Rectal smooth muscle tissue (tissue), 1 donor: Measurements from ENCODE around the gene HES1.

Source experiments
- H3K27ac ChIP-seq: one replicate; pipeline ENCODE4 v1.7.0; 2013; ENCODE audit warnings: low read depth, low read length, inconsistent platforms
- H3K27me3 ChIP-seq: one replicate; pipeline ENCODE4 v1.7.0; 2013; ENCODE audit warnings: low read length; ENCODE audit not compliant: control insufficient read depth, insufficient read depth
- H3K36me3 ChIP-seq: one replicate; pipeline ENCODE4 v1.7.0; 2013; ENCODE audit warnings: low read length; ENCODE audit not compliant: control insufficient read depth, insufficient read depth
- H3K4me1 ChIP-seq: one replicate; pipeline ENCODE4 v1.7.0; 2013; ENCODE audit warnings: low read length; ENCODE audit not compliant: control insufficient read depth, insufficient read depth
- H3K4me3 ChIP-seq: one replicate; pipeline ENCODE4 v1.7.0; 2013; ENCODE audit warnings: low read length
- H3K9ac ChIP-seq: one replicate; pipeline ENCODE4 v1.7.0; 2013; ENCODE audit warnings: low read length

HES1 gene

DNA sequence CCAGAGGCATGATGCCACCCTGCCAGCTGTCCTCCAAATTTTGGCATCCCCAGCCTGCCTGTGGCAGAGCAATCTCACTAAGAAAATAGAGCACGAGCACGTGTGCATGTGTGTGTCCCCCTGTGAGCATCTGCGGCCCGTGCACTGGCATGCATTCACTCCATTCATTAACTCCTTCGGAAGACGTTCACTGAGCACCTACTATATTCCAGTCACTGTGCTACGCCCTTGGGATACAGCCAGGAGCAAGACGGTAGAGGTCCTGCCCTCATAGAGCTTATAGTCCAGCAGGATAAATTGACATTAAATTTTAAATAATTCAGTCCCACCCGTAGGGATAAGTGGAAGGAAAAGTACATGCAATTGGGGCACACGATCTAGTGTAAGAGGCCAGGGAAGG, 40.0 kb upstream of the HES1 start:
- Histone ChIP-seq H3K9ac (no peak overlapping the region), H3K4me3 (no peak overlapping the region)

DNA sequence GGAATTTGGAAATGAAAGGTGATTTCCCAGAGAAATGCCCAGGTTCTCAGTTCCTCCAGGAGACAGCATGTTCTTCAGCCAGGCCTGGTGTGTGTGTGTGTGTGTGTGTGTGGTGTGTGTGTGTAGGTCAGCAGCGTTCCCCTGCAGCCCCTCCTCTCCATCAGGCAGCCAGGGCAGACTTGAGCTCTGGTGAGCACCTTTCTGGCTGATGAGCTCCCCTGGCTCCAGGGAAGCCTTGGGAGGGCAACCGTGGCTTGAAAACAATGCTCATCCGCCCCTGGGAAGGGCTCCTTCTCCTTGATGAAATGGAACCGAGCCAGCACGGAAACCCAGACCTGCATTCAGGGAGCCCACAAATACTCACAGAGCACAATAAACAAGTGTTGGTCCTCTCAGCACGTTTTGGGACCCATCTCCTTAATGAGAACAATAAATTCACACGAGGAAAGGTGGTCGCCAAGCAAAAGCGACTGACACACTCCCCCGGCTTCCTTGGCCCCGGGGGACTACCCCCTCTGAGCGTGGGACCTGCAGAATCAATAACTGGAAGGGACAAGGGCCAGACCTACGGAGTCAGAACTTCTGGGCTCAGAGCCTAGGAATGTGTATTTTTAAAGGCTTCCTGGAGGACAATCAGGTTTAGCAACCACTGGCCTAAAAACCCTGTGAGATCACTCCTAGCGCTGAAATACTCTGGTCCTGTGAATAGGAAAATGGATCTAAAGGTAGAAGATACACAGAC, 38.6 kb upstream of the HES1 start:
- H3K9ac ChIP-seq: no peak overlapping the region
- no peak overlapping the region for H3K27ac ChIP-seq

More for the DNA sequence above, 40.0 kb upstream of the HES1 start:
- Histone ChIP-seq H3K4me1 (no peaks in the 10 kb centered on the region), H3K27me3 (peaks cover 3% of the 10 kb centered on the region), H3K36me3 (no peaks in the 10 kb centered on the region), H3K27ac (no peak overlapping the region)

GRCh38 chr3:194098081-194098842, 37.7 kb upstream of the HES1 start:
- H3K4me1 ChIP-seq: no peaks in the 10 kb centered on the region
- H3K4me3 ChIP-seq: no peak overlapping the region
- H3K27me3 ChIP-seq: peaks cover 4% of the 10 kb centered on the region
- no peak overlapping the region for H3K27ac ChIP-seq
- no peaks in the 10 kb centered on the region for H3K36me3 ChIP-seq
- H3K9ac ChIP-seq: no peak overlapping the region

More for the DNA sequence above, 38.6 kb upstream of the HES1 start:
- no peak overlapping the region for H3K4me3 ChIP-seq
- peaks cover 3% of the 10 kb centered on the region for H3K27me3 ChIP-seq
- no peaks in the 10 kb centered on the region for H3K4me1 ChIP-seq
- H3K36me3 ChIP-seq: no peaks in the 10 kb centered on the region

- peaks cover 4% of the 10 kb centered on the region for H3K27me3 ChIP-seq
- no peaks in the 10 kb centered on the region for H3K4me1 ChIP-seq
Measured at GRCh38 chr3:194098843-194099183, 37.1 kb upstream of the HES1 start.

GRCh38 chr3:194099215-194099614, 36.7 kb upstream of the HES1 start:
- peaks cover 4% of the 10 kb centered on the region for H3K27me3 ChIP-seq
- H3K9ac ChIP-seq: no peak overlapping the region
- no peaks in the 10 kb centered on the region for H3K36me3 ChIP-seq
- no peak overlapping the region for H3K27ac ChIP-seq
- no peak overlapping the region for H3K4me3 ChIP-seq
- no peaks in the 10 kb centered on the region for H3K4me1 ChIP-seq

More at GRCh38 chr3:194098843-194099183, 37.1 kb upstream of the HES1 start:
- H3K4me3 ChIP-seq: no peak overlapping the region
- H3K36me3 ChIP-seq: no peaks in the 10 kb centered on the region
- no peak overlapping the region for H3K27ac ChIP-seq
- H3K9ac ChIP-seq: no peak overlapping the region

DNA sequence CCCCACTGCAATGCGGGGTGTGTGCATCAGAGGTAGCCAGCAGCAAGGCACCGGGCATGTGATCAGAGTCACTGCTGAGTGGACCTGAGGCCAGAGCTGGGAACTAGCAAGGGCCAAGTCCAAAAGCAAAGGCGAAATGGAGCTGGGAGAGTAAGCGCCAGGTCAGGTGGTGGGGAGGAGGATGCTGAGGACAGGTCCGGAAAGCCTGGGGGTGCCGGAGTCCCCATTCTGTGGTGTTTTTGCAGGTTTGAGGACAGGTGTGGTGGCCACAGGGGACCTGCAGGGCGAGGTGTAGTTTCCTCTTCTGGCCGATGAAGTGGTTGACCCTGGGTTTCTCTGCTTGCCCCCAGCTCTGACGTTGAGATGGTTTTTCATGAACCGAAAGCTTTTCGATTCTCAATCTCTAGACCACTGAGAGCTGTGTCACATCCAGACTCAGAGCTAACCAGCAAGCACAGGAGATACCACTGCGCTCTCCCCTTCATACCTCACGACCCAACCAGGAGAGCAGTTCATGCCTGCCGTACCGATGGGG, 35.0 kb upstream of the HES1 start:
- H3K9ac ChIP-seq: no peak overlapping the region
- H3K4me1 ChIP-seq: no peaks in the 10 kb centered on the region
- H3K27me3 ChIP-seq: peaks cover 4% of the 10 kb centered on the region
- no peaks in the 10 kb centered on the region for H3K36me3 ChIP-seq
- H3K4me3 ChIP-seq: no peak overlapping the region
- H3K27ac ChIP-seq: no peak overlapping the region

- Histone ChIP-seq H3K4me3 (no peak overlapping the region), H3K27me3 (peaks cover 4% of the 10 kb centered on the region), H3K27ac (no peak overlapping the region), H3K9ac (no peak overlapping the region), H3K36me3 (no peaks in the 10 kb centered on the region), H3K4me1 (no peaks in the 10 kb centered on the region)
Measured at GRCh38 chr3:194101592-194102432, 34.1 kb upstream of the HES1 start.

- Histone ChIP-seq H3K27me3 (peaks cover 4% of the 10 kb centered on the region), H3K27ac (no peak overlapping the region), H3K36me3 (no peaks in the 10 kb centered on the region), H3K9ac (no peak overlapping the region), H3K4me1 (no peaks in the 10 kb centered on the region), H3K4me3 (no peak overlapping the region)
Measured at GRCh38 chr3:194102436-194102835, 33.5 kb upstream of the HES1 start.

DNA sequence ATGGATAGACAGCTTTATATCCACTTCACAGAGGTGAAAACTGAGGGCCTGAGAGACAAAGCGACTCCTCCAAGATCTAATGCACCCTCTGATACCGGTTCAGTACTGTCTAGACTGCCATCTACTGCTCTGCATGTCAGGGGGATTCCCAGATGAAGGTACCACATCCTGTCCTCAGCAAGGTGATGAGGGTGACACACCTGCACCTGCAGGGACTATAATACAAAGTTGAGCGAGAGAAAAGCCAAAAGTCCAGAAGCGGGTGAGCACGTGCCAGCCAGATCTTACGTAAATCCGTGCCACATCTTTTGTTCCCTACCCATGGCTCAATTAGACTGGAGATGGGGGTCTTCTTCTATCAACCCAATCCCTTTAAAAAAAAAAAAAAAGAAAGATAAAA, 32.4 kb upstream of the HES1 start:
- Histone ChIP-seq H3K27me3 (peaks cover 4% of the 10 kb centered on the region), H3K9ac (no peak overlapping the region), H3K27ac (no peak overlapping the region), H3K4me3 (no peak overlapping the region), H3K4me1 (no peaks in the 10 kb centered on the region), H3K36me3 (no peaks in the 10 kb centered on the region)

GRCh38 chr3:194103983-194104751, 31.8 kb upstream of the HES1 start:
- Histone ChIP-seq H3K27me3 (peaks cover 4% of the 10 kb centered on the region), H3K4me3 (no peak overlapping the region), H3K4me1 (no peaks in the 10 kb centered on the region), H3K9ac (no peak overlapping the region), H3K27ac (no peak overlapping the region), H3K36me3 (no peaks in the 10 kb centered on the region)

DNA sequence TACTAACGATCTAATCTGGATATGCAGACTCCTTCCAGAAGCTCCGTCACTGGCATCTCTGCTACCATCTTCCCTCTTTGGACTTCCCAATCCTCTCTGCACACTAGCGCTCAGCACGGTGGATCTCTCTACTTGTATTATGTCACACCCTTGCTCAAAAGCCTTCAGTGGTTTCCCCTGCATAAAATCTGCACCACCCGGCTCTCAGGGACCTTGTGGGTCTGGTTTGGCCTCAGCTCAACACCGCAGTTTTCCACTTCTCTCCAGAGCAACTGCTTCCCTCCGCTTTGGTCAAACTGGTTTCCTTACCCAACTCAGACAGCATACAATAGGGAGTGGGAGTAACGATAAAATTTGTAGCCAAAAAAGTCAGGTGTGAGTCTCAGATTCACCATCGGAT, 30.7 kb upstream of the HES1 start:
- no peak overlapping the region for H3K9ac ChIP-seq
- H3K27ac ChIP-seq: no peak overlapping the region
- H3K4me3 ChIP-seq: no peak overlapping the region
- H3K36me3 ChIP-seq: no peaks in the 10 kb centered on the region
- H3K27me3 ChIP-seq: peaks cover 2% of the 10 kb centered on the region
- H3K4me1 ChIP-seq: no peaks in the 10 kb centered on the region
